Pancreas (tissue), 10 donors: ENCODE measurements around the gene HELZ. TPM values are rescaled to one million over a fixed set of nuclear protein-coding genes. Genes with fewer than 3 reads are reported as not detected.

Source experiments
- ATAC-seq, 4 donors: fragments of 200-7000 bp; cut with Tn5 transposase; one replicate each; pipeline versions ENCODE4 v1.8.0 to v1.9.1; 2020; ENCODE audit warnings: mild to moderate bottlenecking in 4 of 4, moderate library complexity in 4 of 4
- DNase-seq, 6 donors: peaks; one replicate each; pipeline ENCODE4 v3.0.0-alpha.2; 2020
- FAIRE-seq: peaks from 2 replicates; lab custom pipeline; 2012; peaks lifted over from hg19 to GRCh38; lab: Jason Lieb, UNC
- H3K27ac ChIP-seq, 4 donors: fragments of 200-600 bp; sonication (generic); 1 replicate in 3 of 4; 2 replicates in 1 of 4; pipeline versions ENCODE4 v1.5.0 to v1.8.0; 2020
- H3K27me3 ChIP-seq, 4 donors: fragments of 200-600 bp; one replicate each; pipeline ENCODE4 v1.8.0; 2021
- H3K36me3 ChIP-seq, 3 donors: fragments of 200-600 bp; sonication (generic) in 1 of 3; one replicate each; pipeline versions ENCODE4 v1.5.0 to v1.8.0; 2020 to 2021
- H3K4me1 ChIP-seq, 3 donors: fragments of 200-600 bp; one replicate each; pipeline ENCODE4 v1.8.0; 2021
- H3K4me3 ChIP-seq, 4 donors: fragments of 200-600 bp; sonication (generic) in 2 of 4; one replicate each; pipeline versions ENCODE4 v1.5.0 to v1.8.0; 2020 to 2021
- H3K9me3 ChIP-seq, 4 donors: fragments of 200-600 bp; one replicate each; pipeline ENCODE4 v1.8.0; 2021
- WGBS, 2 donors: extraction: QIAGEN DNeasy Blood & Tissue Kit; methylation state at CpG; one replicate each; pipeline ENCODE4 v1.1.7; 2013; 5-methylcytosine and 5-hydroxymethylcytosine counted together
- intact Hi-C, 3 donors: fragments of 100-400 bp; cut with DNase I; formaldehyde crosslinking; loops; one replicate each; pipeline versions ENCODE4 v1.11.1 to v1.14.2; 2022
- polyA plus RNA-seq, 2 donors: library from polyadenylated mRNA; stranded (reverse); fragments of 200-250 nt; gene quantifications; one replicate each; pipeline ENCODE4 v1.2.3, GENCODE V29; 2013
- total RNA-seq, 6 donors: library from RNA; stranded (reverse); fragmentation: NEBNext Ultra II Directional in 4 of 6; extraction: Animal tissue kit (Norgen Biotek cat#: 25700) in 4 of 6; gene quantifications; one replicate each; pipeline versions ENCODE4 v1.2.1 to v1.2.4, GENCODE V29; 2021 to 2023
- TF ChIP-seq, protein P1 (sequence below), 4 donors: fragments of 200-600 bp; sonication (generic) in 3 of 4; IDR thresholded peaks; one replicate each; pipeline versions ENCODE4 v1.5.0 to v1.8.0; 2021; ENCODE audit warnings: antibody characterized with exemption in 4 of 4
- donor health status: healthy with polysubstance abuse.
- donor health status: DM: no; HTN: no; CAD: no; lungs with moderate emphysema.
- donor health status: DM: no; HTN: no; CAD: no.
- donor health status: control.
- donor health status: control.
- donor health status: Bipolar disorder and iron deficiency.
- donor health status: DM: yes; HTN: yes; CAD: no.
- donor health status: DM: no; HTN: no; CAD: no.
- donor health status: DM: no; HTN: no; CAD: no.
- donor health status: DM: yes; HTN: yes; CAD: no.

Gene HELZ
- total and polyA plus RNA-seq, 8 donors, result 4.1 to 36.6 (median 23.9) TPM

DNA sequence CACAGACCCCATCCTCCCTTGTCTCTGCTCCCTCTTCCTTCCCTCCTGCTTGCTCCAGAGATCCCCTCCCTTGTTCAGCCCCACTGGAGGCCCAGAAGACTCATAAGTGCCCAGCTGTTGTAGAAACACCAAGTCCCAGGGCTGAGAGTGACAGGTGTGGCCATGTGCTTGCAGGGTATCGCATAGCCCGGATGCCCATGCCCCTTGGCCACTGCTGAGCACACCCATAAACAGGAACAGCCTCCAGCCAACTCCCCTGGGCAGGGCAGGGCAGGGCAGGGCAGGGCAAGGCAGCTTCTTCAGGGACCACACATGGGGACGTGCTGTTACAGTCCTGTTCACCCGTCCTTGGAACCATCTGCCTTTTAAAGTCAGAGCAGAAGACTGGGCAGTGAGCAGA lies 198.6 kb downstream of the HELZ start:
- H3K4me1 ChIP-seq, result no peaks in the 10 kb centered on the region
- FAIRE-seq (no peak), DNase-seq (no peak), ATAC-seq (no peak)
- intact Hi-C loops, result no loop called here
- TF ChIP-seq, protein P1, sequence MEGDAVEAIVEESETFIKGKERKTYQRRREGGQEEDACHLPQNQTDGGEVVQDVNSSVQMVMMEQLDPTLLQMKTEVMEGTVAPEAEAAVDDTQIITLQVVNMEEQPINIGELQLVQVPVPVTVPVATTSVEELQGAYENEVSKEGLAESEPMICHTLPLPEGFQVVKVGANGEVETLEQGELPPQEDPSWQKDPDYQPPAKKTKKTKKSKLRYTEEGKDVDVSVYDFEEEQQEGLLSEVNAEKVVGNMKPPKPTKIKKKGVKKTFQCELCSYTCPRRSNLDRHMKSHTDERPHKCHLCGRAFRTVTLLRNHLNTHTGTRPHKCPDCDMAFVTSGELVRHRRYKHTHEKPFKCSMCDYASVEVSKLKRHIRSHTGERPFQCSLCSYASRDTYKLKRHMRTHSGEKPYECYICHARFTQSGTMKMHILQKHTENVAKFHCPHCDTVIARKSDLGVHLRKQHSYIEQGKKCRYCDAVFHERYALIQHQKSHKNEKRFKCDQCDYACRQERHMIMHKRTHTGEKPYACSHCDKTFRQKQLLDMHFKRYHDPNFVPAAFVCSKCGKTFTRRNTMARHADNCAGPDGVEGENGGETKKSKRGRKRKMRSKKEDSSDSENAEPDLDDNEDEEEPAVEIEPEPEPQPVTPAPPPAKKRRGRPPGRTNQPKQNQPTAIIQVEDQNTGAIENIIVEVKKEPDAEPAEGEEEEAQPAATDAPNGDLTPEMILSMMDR (IDR thresholded peaks at IDR 0.05), result no peak
- H3K9me3 ChIP-seq, result no peaks in the 10 kb centered on the region
- 57 to 62% methylated on average over 4 of the region's 4 CpGs for WGBS, 2 donors
- no peaks in the 10 kb centered on the region for H3K27me3 ChIP-seq
- H3K4me3 ChIP-seq, result no peak overlapping the region
- no peaks in the 10 kb centered on the region for H3K36me3 ChIP-seq
- H3K27ac ChIP-seq, result no peak overlapping the region

DNA sequence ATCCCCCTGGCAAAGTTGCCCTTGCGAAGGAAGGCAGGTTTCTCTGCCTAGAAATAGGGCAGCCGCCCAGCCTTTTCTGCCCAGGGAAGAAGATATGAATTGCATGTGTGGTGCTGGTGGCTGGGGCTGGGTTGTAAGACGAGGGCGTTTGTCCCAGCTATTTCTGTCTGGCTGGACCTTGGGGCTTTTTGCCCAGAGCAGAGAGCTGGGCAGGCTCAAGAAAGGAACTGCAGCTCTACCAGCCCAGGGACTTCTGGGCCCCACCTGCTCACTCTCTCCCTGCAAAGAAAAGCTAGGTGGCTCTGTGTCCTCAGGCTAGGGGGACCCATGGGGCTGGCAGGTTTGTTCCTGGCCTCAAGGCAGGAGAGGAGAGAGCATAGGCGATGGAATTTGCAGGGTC lies 200.1 kb downstream of the HELZ start:
- no peak for FAIRE-seq
- no peak overlapping the region for H3K4me3 ChIP-seq
- no peaks in the 10 kb centered on the region for H3K27me3 ChIP-seq
- WGBS, 2 donors, result 44 to 56% methylated on average over 5 of the region's 5 CpGs
- peak; percentile 45 to 88 (median 70) for ATAC-seq
- DNase-seq, result peak in 2 of 6 donors; percentile 36 to 41
- H3K27ac ChIP-seq, result no peak overlapping the region
- no peaks in the 10 kb centered on the region for H3K4me1 ChIP-seq
- TF ChIP-seq, protein P1 (IDR thresholded peaks at IDR 0.05), result no peak
- intact Hi-C loops, result no loop called here
- H3K9me3 ChIP-seq, result no peaks in the 10 kb centered on the region
- no peaks in the 10 kb centered on the region for H3K36me3 ChIP-seq

DNA sequence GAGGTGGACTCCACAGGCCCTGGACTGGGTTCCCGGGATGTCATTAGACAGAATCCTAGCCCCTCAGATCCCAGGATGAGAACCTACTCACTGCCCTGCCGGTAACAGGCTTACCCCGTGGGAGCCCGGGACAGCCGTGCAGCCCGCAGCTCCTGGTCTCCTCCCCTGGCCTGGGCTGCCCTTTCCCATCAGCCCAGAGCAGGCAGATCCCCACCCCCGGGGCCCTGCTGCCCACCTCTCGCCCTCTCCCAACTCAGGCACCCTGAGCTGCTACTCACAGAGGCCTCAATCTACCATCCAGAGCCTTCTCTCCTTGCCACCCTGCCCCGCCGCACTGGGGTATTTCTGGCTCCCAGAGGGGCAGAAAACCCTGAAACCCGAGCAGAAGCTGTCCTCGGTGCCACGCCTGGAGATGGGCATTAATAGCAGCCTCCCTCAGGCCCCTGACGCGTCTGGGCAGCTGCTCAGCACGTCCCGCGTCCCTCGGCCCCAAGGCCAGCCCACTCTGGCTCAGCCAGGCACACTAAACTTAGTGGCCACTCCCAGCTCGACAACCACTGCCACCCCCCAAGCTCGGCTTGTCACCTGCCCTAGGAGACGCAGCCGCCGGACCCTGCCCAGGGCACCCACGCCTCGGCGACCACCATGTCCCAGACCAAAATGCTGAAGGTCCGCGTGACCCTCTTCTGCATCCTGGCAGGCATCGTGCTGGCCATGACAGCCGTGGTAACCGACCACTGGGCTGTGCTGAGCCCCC lies 200.8 kb downstream of the HELZ start, which contains the start of gene CACNG1:
TSS of gene CACNG1 (plus strand) at position 539 of the 757 bp plus-strand sequence. CDS start at position 646, 107 bp downstream.
- FAIRE-seq (no peak), ATAC-seq (no peak), DNase-seq (peak in 1 of 6 donors; percentile 70)
- WGBS, 2 donors, result 88 to 91% methylated on average over 32 of the region's 32 CpGs
- Histone ChIP-seq H3K27me3 (no peaks in the 10 kb centered on the region), H3K27ac (no peak within 1 kb of the TSS), H3K4me1 (no peaks in the 10 kb centered on the region), H3K9me3 (no peaks in the 10 kb centered on the region), H3K36me3 (no peaks in the 10 kb centered on the region), H3K4me3 (no peak within 1 kb of the TSS)
- TF ChIP-seq, protein P1 (IDR thresholded peaks at IDR 0.05), result no peak
- intact Hi-C loops, result no loop called here

DNA sequence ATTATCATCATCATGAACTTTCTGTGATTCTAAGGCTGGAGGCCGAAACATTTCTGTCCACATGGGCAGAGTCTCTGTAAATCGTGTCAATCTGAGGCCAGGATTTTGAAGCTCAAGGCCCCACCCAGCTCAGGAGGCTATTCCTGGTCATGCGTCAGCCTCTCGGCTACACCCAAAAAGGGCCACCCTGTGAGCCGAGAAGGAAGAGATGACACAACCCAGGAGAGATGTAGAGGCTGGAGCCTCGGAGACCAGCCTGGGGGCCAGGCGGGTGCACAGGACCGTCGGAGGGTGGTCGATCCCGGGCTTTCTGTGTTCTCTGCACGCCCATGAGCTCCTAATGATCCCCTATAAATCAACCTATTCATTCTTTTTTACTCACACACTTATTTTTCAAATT lies 201.7 kb downstream of the HELZ start:
- WGBS, 2 donors, result 92 to 94% methylated on average over 12 of the region's 12 CpGs
- Histone ChIP-seq H3K9me3 (no peaks in the 10 kb centered on the region), H3K27me3 (no peaks in the 10 kb centered on the region), H3K4me1 (no peaks in the 10 kb centered on the region), H3K36me3 (no peaks in the 10 kb centered on the region), H3K27ac (no peak overlapping the region), H3K4me3 (no peak overlapping the region)
- intact Hi-C loops, result no loop called here
- DNase-seq (no peak), FAIRE-seq (no peak), ATAC-seq (no peak)
- TF ChIP-seq, protein P1 (IDR thresholded peaks at IDR 0.05), result no peak
